T-cell (primary cell): ENCODE measurements around the gene PDXK. TPM values are rescaled to one million over a fixed set of nuclear protein-coding genes. Genes with fewer than 3 reads are reported as not detected.

Source experiments
- ATAC-seq, 4 experiments: fragments of 200-7000 bp in 3 of 4; fragments of 150-1000 bp in 1 of 4; cut with Tn5 transposase; replicated peaks in 1 of 4; 1 replicate in 3 of 4; 2 replicates in 1 of 4; pipeline ENCODE4 v1.10.0; 2021; ENCODE audit warnings: moderate library complexity in 3 of 4, mild to moderate bottlenecking in 2 of 4, moderate number of reproducible peaks in 1 of 4
- CTCF ChIA-PET, 2 donors: fragments of 300-600 bp; sonication (Branson Sonifier 250); formaldehyde crosslinking; loops; one replicate each; lab custom pipeline; 2022; ENCODE audit warnings: antibody characterized with exemption in 2 of 2; lab: Charles Lee
- POLR2A ChIA-PET, 2 donors: fragments of 300-600 bp; sonication (Branson Sonifier 250); formaldehyde crosslinking; loops; one replicate each; lab custom pipeline; 2022; ENCODE audit warnings: antibody characterized with exemption in 2 of 2; lab: Charles Lee
- DNase-seq, 35 experiments: peaks; one replicate each; pipeline versions ENCODE4 v3.0.0 to v3.0.0-alpha.2; 2013 to 2023
- H3K27ac ChIP-seq: one replicate; pipeline ENCODE4 v1.5.1; 2013; ENCODE audit warnings: low read length
- H3K27me3 ChIP-seq, 2 experiments: replicated peaks in 1 of 2; 1 replicate in 1 of 2; 2 replicates in 1 of 2; pipeline versions ENCODE4 v1.6.1 to v1.7.0; 2013; ENCODE audit warnings: low read length in 1 of 2, mixed read lengths in 1 of 2; ENCODE audit not compliant: control insufficient read depth in 2 of 2, insufficient read depth in 2 of 2; ENCODE audit errors: extremely low read depth in 1 of 2
- H3K36me3 ChIP-seq, 2 donors: 1 replicate in 1 of 2; 2 replicates in 1 of 2; pipeline versions ENCODE4 v1.6.1 to v1.7.0; 2013; ENCODE audit warnings: low read length in 1 of 2; ENCODE audit not compliant: control insufficient read depth in 2 of 2, insufficient read depth in 1 of 2; ENCODE audit errors: extremely low read depth in 1 of 2
- H3K4me1 ChIP-seq, 2 experiments: 1 replicate in 1 of 2; 2 replicates in 1 of 2; pipeline versions ENCODE4 v1.6.1 to v1.7.0; 2013; ENCODE audit warnings: low read length in 2 of 2, mixed read lengths in 1 of 2; ENCODE audit not compliant: insufficient read depth in 2 of 2, control insufficient read depth in 1 of 2; ENCODE audit errors: extremely low read depth in 1 of 2
- H3K4me3 ChIP-seq, 2 donors: 1 replicate in 1 of 2; 2 replicates in 1 of 2; pipeline versions ENCODE4 v1.5.1 to v1.7.0; 2013; ENCODE audit warnings: mild to moderate bottlenecking in 2 of 2, low read length in 1 of 2, moderate library complexity in 1 of 2; ENCODE audit not compliant: control insufficient read depth in 1 of 2; ENCODE audit errors: extremely low read depth in 1 of 2
- H3K9me3 ChIP-seq: 2 replicates; pipeline ENCODE4 v1.7.0; 2013
- H3K27ac Mint-ChIP-seq, 2 donors: one replicate each; pipeline ENCODE4 v1.8.0; 2020 to 2021; ENCODE audit warnings: mild to moderate bottlenecking in 2 of 2, mixed read lengths in 2 of 2
- H3K27me3 Mint-ChIP-seq, 2 donors: one replicate each; pipeline ENCODE4 v1.8.0; 2021 to 2022; ENCODE audit warnings: mixed read lengths in 2 of 2
- H3K36me3 Mint-ChIP-seq: one replicate; pipeline ENCODE4 v1.8.0; 2021; ENCODE audit warnings: mixed read lengths
- H3K4me1 Mint-ChIP-seq, 3 donors: one replicate each; pipeline ENCODE4 v1.8.0; 2020 to 2022; ENCODE audit warnings: mixed read lengths in 3 of 3, mild to moderate bottlenecking in 1 of 3
- H3K4me3 Mint-ChIP-seq, 3 donors: one replicate each; pipeline ENCODE4 v1.8.0; 2020 to 2022; ENCODE audit warnings: mild to moderate bottlenecking in 3 of 3, mixed read lengths in 3 of 3, moderate library complexity in 3 of 3
- H3K9me3 Mint-ChIP-seq, 3 donors: one replicate each; pipeline ENCODE4 v1.8.0; 2020 to 2022; ENCODE audit warnings: mixed read lengths in 3 of 3
- WGBS: methylation state at CpG from one replicate; pipeline ENCODE4 v1.1.5; 2013; ENCODE audit warnings: missing lambda C conversion rate; ENCODE audit not compliant: insufficient coverage; 5-methylcytosine and 5-hydroxymethylcytosine counted together
- total RNA-seq, 35 experiments: library from RNA in 6 of 35; stranded (reverse) in 6 of 35; fragments of 120-200 nt in 1 of 35; gene quantifications; one replicate each; pipeline versions ENCODE4 v1.2.1 to v1.2.4 and lab custom pipeline; 2013 to 2026

PDXK gene
- total RNA-seq, 5 donors from 2014 or later (not counting 1 experiment from before 2014, with no cell fraction given) = 70.8 to 100 (median 80.2) TPM

DNA sequence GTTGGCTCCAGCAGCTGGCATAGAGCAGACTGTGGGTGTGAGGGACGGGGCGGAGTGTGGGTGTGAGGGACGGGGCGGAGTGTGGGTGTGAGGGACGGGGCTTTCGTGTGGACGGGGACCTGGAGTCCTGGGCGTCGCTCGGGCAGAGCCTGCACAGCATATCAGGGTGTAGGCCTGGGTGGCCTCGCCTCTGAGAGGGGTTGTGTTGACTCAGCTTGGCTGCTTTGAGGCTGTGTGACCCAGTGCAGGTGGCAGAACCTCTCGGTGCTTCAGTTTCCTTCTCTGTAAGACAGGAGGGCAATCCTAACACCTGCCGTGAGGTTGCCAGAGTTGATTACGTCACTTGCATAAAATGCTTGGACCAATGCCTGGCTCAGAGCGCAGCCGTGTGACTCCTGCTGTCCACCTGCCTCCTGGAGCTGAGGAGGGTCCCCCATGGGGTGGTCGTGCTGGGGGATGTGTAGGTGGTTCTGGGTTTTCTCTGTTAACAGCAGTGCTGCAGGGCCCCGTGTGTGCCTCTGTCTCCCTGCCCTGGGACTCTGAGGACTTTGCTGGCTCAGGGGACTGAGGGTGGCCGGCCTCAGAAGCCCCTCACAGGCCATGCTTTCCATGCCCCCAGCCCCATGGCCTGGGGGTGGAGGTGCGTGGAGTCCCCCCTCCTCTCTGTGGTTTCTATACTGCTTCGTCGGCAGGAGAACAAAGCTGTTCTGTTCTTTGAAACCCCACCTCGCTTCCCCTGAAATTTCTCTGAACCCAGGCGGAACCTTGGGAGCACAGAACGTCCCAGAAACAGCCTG, 15.4 kb downstream of the PDXK start:
- no peaks in the 10 kb centered on the region for H3K27me3 Mint-ChIP-seq
- H3K36me3 Mint-ChIP-seq = peaks cover 3% of the 10 kb centered on the region
- 45% methylated on average over 21 of the region's 25 CpGs for WGBS
- H3K4me1 ChIP-seq = peaks cover 2 to 60% of the 10 kb centered on the region in 2 experiments
- H3K9me3 Mint-ChIP-seq = no peaks in the 10 kb centered on the region
- peaks cover 5 to 9% of the 10 kb centered on the region in 2 donors for H3K36me3 ChIP-seq
- POLR2A ChIA-PET = no interaction called here
- H3K9me3 ChIP-seq = no peaks in the 10 kb centered on the region
- peak overlapping the region in 2 of 3 donors; percentile 31 for H3K4me3 Mint-ChIP-seq
- no peaks in the 10 kb centered on the region for H3K27me3 ChIP-seq
- H3K4me1 Mint-ChIP-seq = peaks cover 26 to 45% (median 35%) of the 10 kb centered on the region in 3 donors
- ATAC-seq (peak in 2 of 4 experiments; percentile 17 to 21), DNase-seq (peak in 2 of 35 experiments; percentile 29 to 54)
- peak overlapping the region in 1 of 2 donors; percentile 45 for H3K4me3 ChIP-seq
- peak overlapping the region; percentile 87 for H3K27ac ChIP-seq
- CTCF ChIA-PET = no interaction called here
- peak overlapping the region in 1 of 2 donors; percentile 90 for H3K27ac Mint-ChIP-seq

GRCh38 chr21:43734928-43735229, 15.9 kb downstream of the PDXK start:
- CTCF ChIA-PET = no interaction called here

DNA sequence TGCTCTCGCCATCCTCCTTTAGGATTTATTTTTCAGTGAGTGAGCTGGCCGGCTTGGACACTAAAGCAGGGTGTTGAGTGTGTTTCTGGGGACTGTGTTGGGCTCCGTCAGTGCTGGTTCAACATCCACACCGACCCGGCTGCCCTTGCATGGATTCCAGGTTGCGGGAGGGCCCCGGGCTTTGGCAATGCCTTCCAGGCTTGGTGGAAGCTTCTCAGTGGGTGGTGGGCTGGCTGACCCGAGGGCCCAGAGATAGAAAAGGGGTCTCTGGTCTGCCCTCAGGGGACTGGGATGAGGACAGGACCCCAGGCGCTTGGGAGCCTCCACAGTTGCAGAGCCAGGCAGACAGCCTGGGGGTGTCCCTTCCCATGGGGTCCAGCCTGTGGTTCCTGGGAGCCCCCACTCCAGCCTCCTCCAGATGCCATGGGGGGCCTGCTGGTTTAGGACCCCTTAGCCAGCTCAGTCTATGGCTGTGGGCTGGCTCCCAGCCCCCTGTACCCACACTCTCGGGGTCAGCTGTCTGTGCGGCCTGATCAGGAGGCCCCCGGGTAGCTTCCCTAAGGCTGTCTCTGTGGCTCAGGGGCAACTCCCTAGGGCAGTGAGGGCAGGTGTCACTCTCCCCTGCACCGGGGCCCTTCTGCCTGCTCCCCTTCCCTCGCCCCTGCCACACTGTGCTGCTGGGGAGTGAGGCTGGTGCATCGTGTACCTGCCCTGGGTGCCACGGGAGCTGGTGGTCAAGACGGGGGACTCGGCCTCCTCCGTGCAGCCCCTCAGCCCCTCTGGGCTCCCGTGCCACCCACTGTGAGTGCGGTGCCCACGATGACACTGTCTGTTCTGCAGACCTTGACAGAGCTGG, 16.5 kb downstream of the PDXK start:
- no peaks in the 10 kb centered on the region for H3K9me3 Mint-ChIP-seq
- H3K27ac ChIP-seq = peak overlapping the region; percentile 87
- H3K4me1 ChIP-seq = peaks cover 2 to 55% of the 10 kb centered on the region in 2 experiments
- peaks cover 5 to 9% of the 10 kb centered on the region in 2 donors for H3K36me3 ChIP-seq
- WGBS = 92% methylated on average over 16 of the region's 22 CpGs
- ChIA-PET POLR2A (interaction anchor here (0.6 to 0.7 kb wide), 2 partner anchors 16 to 117 kb away, joined by 6 to 7 read pairs; no protein-coding TSS in a partner anchor), CTCF (no interaction called here)
- peaks cover 24 to 43% (median 36%) of the 10 kb centered on the region in 3 donors for H3K4me1 Mint-ChIP-seq
- peaks cover 3% of the 10 kb centered on the region for H3K36me3 Mint-ChIP-seq
- no peaks in the 10 kb centered on the region for H3K9me3 ChIP-seq
- H3K27me3 ChIP-seq = no peaks in the 10 kb centered on the region
- ATAC-seq = no peak
- peak overlapping the region in 1 of 2 donors; percentile 28 for H3K27ac Mint-ChIP-seq
- no peak overlapping the region for H3K4me3 Mint-ChIP-seq
- no peak for DNase-seq
- no peaks in the 10 kb centered on the region for H3K27me3 Mint-ChIP-seq
- H3K4me3 ChIP-seq = no peak overlapping the region

More at GRCh38 chr21:43734928-43735229, 15.9 kb downstream of the PDXK start:
- ATAC-seq = no peak
- no peak overlapping the region for H3K4me3 ChIP-seq
- no peaks in the 10 kb centered on the region for H3K9me3 Mint-ChIP-seq
- H3K4me3 Mint-ChIP-seq = peak overlapping the region in 1 of 3 donors; percentile 31
- peaks cover 3% of the 10 kb centered on the region for H3K36me3 Mint-ChIP-seq
- peak overlapping the region in 1 of 2 donors; percentile 28 for H3K27ac Mint-ChIP-seq
- 67% methylated on average over 6 of the region's 9 CpGs for WGBS
- H3K27me3 Mint-ChIP-seq = no peaks in the 10 kb centered on the region
- peaks cover 5 to 9% of the 10 kb centered on the region in 2 donors for H3K36me3 ChIP-seq
- DNase-seq = no peak
- H3K9me3 ChIP-seq = no peaks in the 10 kb centered on the region
- peak overlapping the region; percentile 87 for H3K27ac ChIP-seq
- H3K4me1 Mint-ChIP-seq = peaks cover 24 to 41% (median 34%) of the 10 kb centered on the region in 3 donors
- POLR2A ChIA-PET = no interaction called here
- H3K27me3 ChIP-seq = no peaks in the 10 kb centered on the region
- H3K4me1 ChIP-seq = peaks cover 2 to 55% of the 10 kb centered on the region in 2 experiments

DNA sequence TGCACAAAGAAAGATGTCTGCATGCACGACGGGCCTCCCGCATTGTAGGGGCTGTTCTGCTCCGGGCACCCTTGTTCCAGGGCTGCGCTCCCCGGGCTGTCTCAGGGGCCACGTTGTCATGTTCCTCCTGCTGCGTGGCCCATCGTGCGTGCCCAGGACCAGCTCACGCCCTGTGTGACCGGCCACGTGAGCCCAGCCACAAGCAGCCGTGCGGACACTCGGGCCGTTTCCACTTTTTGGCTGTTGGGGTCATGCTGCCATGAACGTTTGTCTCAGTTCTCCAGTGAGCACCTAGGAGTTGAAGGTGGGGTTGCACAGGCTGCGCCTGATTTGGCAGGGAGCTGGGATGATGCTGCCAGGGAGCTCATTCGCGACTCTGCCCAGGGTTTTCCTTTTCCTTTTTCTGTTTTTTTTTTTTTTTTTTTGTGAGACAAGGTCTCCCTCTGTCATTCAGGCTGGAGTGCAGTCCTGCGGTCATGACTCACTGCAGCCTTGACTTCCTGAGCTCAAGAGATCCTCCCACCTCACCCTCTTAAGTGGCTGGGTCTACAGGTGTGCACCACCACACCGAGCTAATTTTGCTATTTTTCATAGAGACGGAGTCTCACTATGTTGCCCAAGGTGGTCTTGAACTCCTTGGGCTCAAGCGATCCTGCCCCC, 17.4 kb downstream of the PDXK start:
- H3K36me3 ChIP-seq = peaks cover 5 to 9% of the 10 kb centered on the region in 2 donors
- H3K27ac ChIP-seq = no peak overlapping the region
- CTCF ChIA-PET = no interaction called here
- Mint-ChIP-seq H3K27me3 (no peaks in the 10 kb centered on the region), H3K9me3 (no peaks in the 10 kb centered on the region), H3K4me1 (peaks cover 23 to 43% (median 36%) of the 10 kb centered on the region in 3 donors), H3K36me3 (peaks cover 3% of the 10 kb centered on the region), H3K27ac (no peak overlapping the region), H3K4me3 (no peak overlapping the region)
- H3K27me3 ChIP-seq = no peaks in the 10 kb centered on the region
- POLR2A ChIA-PET = interaction anchor here (0.6 to 0.7 kb wide), 2 partner anchors 17 to 118 kb away, joined by 6 to 7 read pairs; no protein-coding TSS in a partner anchor
- no peaks in the 10 kb centered on the region for H3K9me3 ChIP-seq
- peaks cover 2 to 54% of the 10 kb centered on the region in 2 experiments for H3K4me1 ChIP-seq
- ATAC-seq (no peak), DNase-seq (no peak)
- no peak overlapping the region for H3K4me3 ChIP-seq
- 95% methylated on average over 24 of the region's 25 CpGs for WGBS

- Histone ChIP-seq H3K9me3 (no peaks in the 10 kb centered on the region), H3K4me1 (peaks cover 2 to 44% of the 10 kb centered on the region in 2 experiments), H3K27ac (no peak overlapping the region), H3K27me3 (no peaks in the 10 kb centered on the region), H3K36me3 (peaks cover 10 to 11% of the 10 kb centered on the region in 2 donors), H3K4me3 (no peak overlapping the region)
- ChIA-PET POLR2A (no interaction called here), CTCF (no interaction called here)
- 96% methylated on average over 30 of the region's 35 CpGs for WGBS
- H3K27me3 Mint-ChIP-seq = no peaks in the 10 kb centered on the region
- ATAC-seq (no peak), DNase-seq (no peak)
- H3K9me3 Mint-ChIP-seq = no peaks in the 10 kb centered on the region
- H3K36me3 Mint-ChIP-seq = peaks cover 3% of the 10 kb centered on the region
- H3K4me1 Mint-ChIP-seq = peaks cover 18 to 36% (median 31%) of the 10 kb centered on the region in 3 donors
- no peak overlapping the region for H3K4me3 Mint-ChIP-seq
- H3K27ac Mint-ChIP-seq = no peak overlapping the region
Measured at GRCh38 chr21:43737158-43737950, 18.4 kb downstream of the PDXK start.
